Measurements from ENCODE around the gene MGLL.

MGLL gene

GRCh38 chr3:127859730-127860129 lies 37.4 kb upstream of the MGLL start:
- no peak overlapping the region for H3K4ac ChIP-seq (ENCODE audit: low read depth, low read length)
- no peaks in the 10 kb centered on the region for H3K4me1 ChIP-seq (ENCODE audit: control insufficient read depth, low read depth, low read length)
- no peak overlapping the region for H3K4me3 ChIP-seq (ENCODE audit: low read length)
- no peak overlapping the region for H2BK15ac ChIP-seq (replicated peaks; ENCODE audit: low read depth)
- H2BK120ac ChIP-seq (ENCODE audit: low read depth, low read length): no peak overlapping the region
- H3K27me3 ChIP-seq (ENCODE audit: insufficient read depth, low read length, poor library complexity): no peaks in the 10 kb centered on the region
- no peak for DNase-seq
- no CpG with 5 or more reads among the region's 6 CpGs for WGBS (ENCODE audit: extremely low coverage, insufficient coverage, low lambda C conversion rate)
- no peak overlapping the region for H2AK5ac ChIP-seq (ENCODE audit: low read length)
- H3K56ac ChIP-seq (ENCODE audit: low read length): no peak overlapping the region
- no peaks in the 10 kb centered on the region for H3K36me3 ChIP-seq (ENCODE audit: control insufficient read depth, insufficient read depth, low read length)
- H3K27ac ChIP-seq (ENCODE audit: low read depth, low read length): no peak overlapping the region
- H4K8ac ChIP-seq (ENCODE audit: low read depth, low read length): no peak overlapping the region
- H3K9ac ChIP-seq (ENCODE audit: low read length): no peak overlapping the region
- H3K23ac ChIP-seq (ENCODE audit: low read length): no peak overlapping the region
- H4K5ac ChIP-seq (ENCODE audit: low read length): no peak overlapping the region
- H3K79me1 ChIP-seq (ENCODE audit: low read length): no peaks in the 10 kb centered on the region
- no peak overlapping the region for H2BK5ac ChIP-seq (ENCODE audit: low read length)
- no peaks in the 10 kb centered on the region for H3K79me2 ChIP-seq (ENCODE audit: control insufficient read depth, insufficient read depth, low read length)
- no peak overlapping the region for H3K4me2 ChIP-seq (ENCODE audit: low read length)
- H3K18ac ChIP-seq (ENCODE audit: low read length): no peak overlapping the region

GRCh38 chr3:127858937-127859336 lies 36.6 kb upstream of the MGLL start:
- no peak overlapping the region for H4K5ac ChIP-seq (ENCODE audit: low read length)
- H2BK5ac ChIP-seq (ENCODE audit: low read length): no peak overlapping the region
- H3K9ac ChIP-seq (ENCODE audit: low read length): no peak overlapping the region
- H3K4me1 ChIP-seq (ENCODE audit: control insufficient read depth, low read depth, low read length): no peaks in the 10 kb centered on the region
- H3K4me3 ChIP-seq (ENCODE audit: low read length): no peak overlapping the region
- H3K27me3 ChIP-seq (ENCODE audit: insufficient read depth, low read length, poor library complexity): no peaks in the 10 kb centered on the region
- no peak overlapping the region for H3K27ac ChIP-seq (ENCODE audit: low read depth, low read length)
- WGBS (ENCODE audit: extremely low coverage, insufficient coverage, low lambda C conversion rate): no CpG with 5 or more reads among the region's 5 CpGs
- no peak overlapping the region for H3K56ac ChIP-seq (ENCODE audit: low read length)
- H3K79me1 ChIP-seq (ENCODE audit: low read length): no peaks in the 10 kb centered on the region
- no peak overlapping the region for H2AK5ac ChIP-seq (ENCODE audit: low read length)
- H2BK120ac ChIP-seq (ENCODE audit: low read depth, low read length): no peak overlapping the region
- no peaks in the 10 kb centered on the region for H3K79me2 ChIP-seq (ENCODE audit: control insufficient read depth, insufficient read depth, low read length)
- no peak overlapping the region for H3K23ac ChIP-seq (ENCODE audit: low read length)
- no peak for DNase-seq
- no peaks in the 10 kb centered on the region for H3K36me3 ChIP-seq (ENCODE audit: control insufficient read depth, insufficient read depth, low read length)
- H3K4ac ChIP-seq (ENCODE audit: low read depth, low read length): no peak overlapping the region
- no peak overlapping the region for H4K8ac ChIP-seq (ENCODE audit: low read depth, low read length)
- no peak overlapping the region for H3K4me2 ChIP-seq (ENCODE audit: low read length)
- no peak overlapping the region for H2BK15ac ChIP-seq (replicated peaks; ENCODE audit: low read depth)
- no peak overlapping the region for H3K18ac ChIP-seq (ENCODE audit: low read length)

GRCh38 chr3:127858521-127858920 lies 36.2 kb upstream of the MGLL start:
- Histone ChIP-seq H3K27ac (ENCODE audit: low read depth, low read length) (no peak overlapping the region), H2AK5ac (ENCODE audit: low read length) (no peak overlapping the region), H4K8ac (ENCODE audit: low read depth, low read length) (no peak overlapping the region), H3K79me1 (ENCODE audit: low read length) (no peaks in the 10 kb centered on the region), H3K4me3 (ENCODE audit: low read length) (no peak overlapping the region), H2BK120ac (ENCODE audit: low read depth, low read length) (no peak overlapping the region), H2BK15ac (replicated peaks; ENCODE audit: low read depth) (no peak overlapping the region), H3K18ac (ENCODE audit: low read length) (no peak overlapping the region), H3K9ac (ENCODE audit: low read length) (no peak overlapping the region), H3K4me2 (ENCODE audit: low read length) (no peak overlapping the region), H3K56ac (ENCODE audit: low read length) (no peak overlapping the region), H3K27me3 (ENCODE audit: insufficient read depth, low read length, poor library complexity) (no peaks in the 10 kb centered on the region), H2BK5ac (ENCODE audit: low read length) (no peak overlapping the region), H3K36me3 (ENCODE audit: control insufficient read depth, insufficient read depth, low read length) (no peaks in the 10 kb centered on the region), H4K5ac (ENCODE audit: low read length) (no peak overlapping the region), H3K4ac (ENCODE audit: low read depth, low read length) (no peak overlapping the region), H3K23ac (ENCODE audit: low read length) (no peak overlapping the region), H3K4me1 (ENCODE audit: control insufficient read depth, low read depth, low read length) (no peaks in the 10 kb centered on the region), H3K79me2 (ENCODE audit: control insufficient read depth, insufficient read depth, low read length) (no peaks in the 10 kb centered on the region)
- DNase-seq: no peak
- WGBS (ENCODE audit: extremely low coverage, insufficient coverage, low lambda C conversion rate): no CpG with 5 or more reads among the region's 6 CpGs

GRCh38 chr3:127857333-127857732 lies 35.0 kb upstream of the MGLL start:
- Histone ChIP-seq H3K4me1 (ENCODE audit: control insufficient read depth, low read depth, low read length) (no peaks in the 10 kb centered on the region), H3K23ac (ENCODE audit: low read length) (no peak overlapping the region), H2BK15ac (replicated peaks; ENCODE audit: low read depth) (no peak overlapping the region), H4K5ac (ENCODE audit: low read length) (no peak overlapping the region), H3K4ac (ENCODE audit: low read depth, low read length) (no peak overlapping the region), H2BK5ac (ENCODE audit: low read length) (no peak overlapping the region), H3K27me3 (ENCODE audit: insufficient read depth, low read length, poor library complexity) (no peaks in the 10 kb centered on the region), H3K9ac (ENCODE audit: low read length) (no peak overlapping the region), H3K4me2 (ENCODE audit: low read length) (no peak overlapping the region), H3K27ac (ENCODE audit: low read depth, low read length) (no peak overlapping the region), H3K4me3 (ENCODE audit: low read length) (no peak overlapping the region), H2AK5ac (ENCODE audit: low read length) (no peak overlapping the region), H3K36me3 (ENCODE audit: control insufficient read depth, insufficient read depth, low read length) (no peaks in the 10 kb centered on the region), H3K56ac (ENCODE audit: low read length) (no peak overlapping the region), H2BK120ac (ENCODE audit: low read depth, low read length) (no peak overlapping the region), H3K79me1 (ENCODE audit: low read length) (no peaks in the 10 kb centered on the region), H3K18ac (ENCODE audit: low read length) (no peak overlapping the region), H3K79me2 (ENCODE audit: control insufficient read depth, insufficient read depth, low read length) (no peaks in the 10 kb centered on the region), H4K8ac (ENCODE audit: low read depth, low read length) (no peak overlapping the region)
- no CpG with 5 or more reads among the region's 6 CpGs for WGBS (ENCODE audit: extremely low coverage, insufficient coverage, low lambda C conversion rate)
- DNase-seq: peak; percentile 7

GRCh38 chr3:127856801-127857200 lies 34.5 kb upstream of the MGLL start:
- Histone ChIP-seq H2AK5ac (ENCODE audit: low read length) (no peak overlapping the region), H3K27ac (ENCODE audit: low read depth, low read length) (no peak overlapping the region), H2BK15ac (replicated peaks; ENCODE audit: low read depth) (no peak overlapping the region), H3K4me1 (ENCODE audit: control insufficient read depth, low read depth, low read length) (no peaks in the 10 kb centered on the region), H4K5ac (ENCODE audit: low read length) (no peak overlapping the region), H2BK5ac (ENCODE audit: low read length) (no peak overlapping the region), H3K4me3 (ENCODE audit: low read length) (no peak overlapping the region), H3K4ac (ENCODE audit: low read depth, low read length) (no peak overlapping the region), H4K8ac (ENCODE audit: low read depth, low read length) (no peak overlapping the region), H3K79me1 (ENCODE audit: low read length) (no peaks in the 10 kb centered on the region), H3K27me3 (ENCODE audit: insufficient read depth, low read length, poor library complexity) (no peaks in the 10 kb centered on the region), H3K36me3 (ENCODE audit: control insufficient read depth, insufficient read depth, low read length) (no peaks in the 10 kb centered on the region), H3K56ac (ENCODE audit: low read length) (no peak overlapping the region), H2BK120ac (ENCODE audit: low read depth, low read length) (no peak overlapping the region), H3K79me2 (ENCODE audit: control insufficient read depth, insufficient read depth, low read length) (no peaks in the 10 kb centered on the region), H3K18ac (ENCODE audit: low read length) (no peak overlapping the region), H3K23ac (ENCODE audit: low read length) (no peak overlapping the region), H3K9ac (ENCODE audit: low read length) (no peak overlapping the region), H3K4me2 (ENCODE audit: low read length) (no peak overlapping the region)
- no peak for DNase-seq
- WGBS (ENCODE audit: extremely low coverage, insufficient coverage, low lambda C conversion rate): no CpG with 5 or more reads among the region's 2 CpGs

GRCh38 chr3:127855246-127855645 lies 32.9 kb upstream of the MGLL start:
- WGBS (ENCODE audit: extremely low coverage, insufficient coverage, low lambda C conversion rate): no CpG with 5 or more reads among the region's 1 CpG
- no peak overlapping the region for H3K27ac ChIP-seq (ENCODE audit: low read depth, low read length)
- no peak for DNase-seq

More at GRCh38 chr3:127855246-127855645, 32.9 kb upstream of the MGLL start:
- H3K4ac ChIP-seq (ENCODE audit: low read depth, low read length): no peak overlapping the region
- H3K4me3 ChIP-seq (ENCODE audit: low read length): no peak overlapping the region
- H2BK120ac ChIP-seq (ENCODE audit: low read depth, low read length): no peak overlapping the region
- H3K79me2 ChIP-seq (ENCODE audit: control insufficient read depth, insufficient read depth, low read length): no peaks in the 10 kb centered on the region
- H2BK5ac ChIP-seq (ENCODE audit: low read length): no peak overlapping the region
- H2AK5ac ChIP-seq (ENCODE audit: low read length): no peak overlapping the region
- no peak overlapping the region for H3K56ac ChIP-seq (ENCODE audit: low read length)
- H3K18ac ChIP-seq (ENCODE audit: low read length): no peak overlapping the region
- no peaks in the 10 kb centered on the region for H3K27me3 ChIP-seq (ENCODE audit: insufficient read depth, low read length, poor library complexity)
- no peak overlapping the region for H3K9ac ChIP-seq (ENCODE audit: low read length)
- H3K4me2 ChIP-seq (ENCODE audit: low read length): no peak overlapping the region
- no peak overlapping the region for H4K5ac ChIP-seq (ENCODE audit: low read length)
- H2BK15ac ChIP-seq (replicated peaks; ENCODE audit: low read depth): no peak overlapping the region
- no peak overlapping the region for H4K8ac ChIP-seq (ENCODE audit: low read depth, low read length)
- H3K79me1 ChIP-seq (ENCODE audit: low read length): no peaks in the 10 kb centered on the region
- no peaks in the 10 kb centered on the region for H3K4me1 ChIP-seq (ENCODE audit: control insufficient read depth, low read depth, low read length)
- H3K23ac ChIP-seq (ENCODE audit: low read length): no peak overlapping the region
- no peaks in the 10 kb centered on the region for H3K36me3 ChIP-seq (ENCODE audit: control insufficient read depth, insufficient read depth, low read length)

Data from mesendoderm (in vitro differentiated cells).